Measurements from ENCODE around the gene PARD3B.

- no peak for TF ChIP-seq EZH2phosphoT487 (IDR thresholded peaks at IDR 0.05; ENCODE audit: low read length)
- no peak for TF ChIP-seq CTCF (IDR thresholded peaks at IDR 0.05; ENCODE audit: low read length)
- no peak for TF ChIP-seq EZH2 (optimal IDR thresholded peaks at IDR 0.05; ENCODE audit: low read depth, low read length)
Observed at GRCh38 chr2:205564346-205565141, 1019.3 kb downstream of the PARD3B start.

All from MM.1S (cell line).